Measurements from ENCODE around the gene ULK2. TPM values are rescaled to one million over a fixed set of nuclear protein-coding genes. Genes with fewer than 3 reads are reported as not detected.

ULK2 gene
- polyA plus RNA-seq, 1 donor from 2014 or later: 1.8 TPM

DNA sequence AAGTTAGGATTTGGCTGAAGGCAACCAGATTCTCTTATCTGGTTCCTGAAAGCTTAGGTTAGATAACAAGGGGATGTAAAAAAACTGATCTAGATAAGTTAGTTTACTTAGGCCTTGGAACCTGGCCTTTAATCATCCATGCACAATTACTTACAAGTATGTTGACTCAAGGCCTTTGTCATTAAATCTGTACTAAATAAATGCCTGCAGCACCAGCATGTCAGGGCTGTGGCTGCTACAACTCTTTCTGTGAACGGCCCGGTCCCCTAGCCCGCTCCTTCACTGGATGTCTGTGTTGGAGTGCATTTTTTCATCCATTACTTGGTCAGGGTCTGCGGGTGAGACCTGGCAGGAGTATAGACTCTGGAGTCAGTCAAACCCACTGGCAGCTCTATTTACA lies 71.3 kb downstream of the ULK2 start:
- Mint-ChIP-seq H3K9me3 (peaks cover 6 to 31% (median 20%) of the 10 kb centered on the region in 3 donors), H3K27me3 (no peaks in the 10 kb centered on the region), H3K27ac (no peak overlapping the region), H3K4me3 (peak overlapping the region in 1 of 4 donors; percentile 24), H3K36me3 (peaks cover 21% of the 10 kb centered on the region), H3K4me1 (no peaks in the 10 kb centered on the region)

DNA sequence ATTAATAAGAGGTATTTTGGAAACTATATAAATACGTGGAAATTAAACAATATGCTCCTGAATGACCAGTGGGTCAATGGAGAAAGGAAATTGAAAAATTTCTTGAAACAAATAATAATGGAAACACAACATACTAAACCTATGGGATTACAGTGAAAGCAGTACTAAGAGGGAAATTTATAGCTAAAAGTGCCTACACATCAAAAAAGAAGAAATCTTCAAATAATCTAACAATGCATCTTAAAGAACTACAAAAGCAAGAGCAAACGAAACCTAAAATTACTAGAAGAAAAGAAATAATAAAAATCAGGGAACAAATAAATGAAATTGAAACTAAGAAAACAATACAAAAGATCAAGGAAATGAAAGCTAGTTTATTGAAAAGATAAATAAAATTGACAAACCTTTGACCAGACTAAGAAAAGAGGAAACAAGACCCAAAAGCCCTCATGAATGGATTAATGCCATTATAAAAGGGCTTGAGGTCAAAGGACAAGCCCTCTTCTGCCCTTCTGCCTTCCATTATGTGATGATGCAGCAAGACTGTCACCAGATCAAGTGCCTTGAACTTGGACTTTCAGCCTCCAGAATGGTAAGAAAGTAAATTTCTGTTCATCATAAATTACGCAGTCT lies 75.7 kb downstream of the ULK2 start:
- Mint-ChIP-seq H3K4me3 (no peak overlapping the region), H3K9me3 (peaks cover 5 to 31% (median 20%) of the 10 kb centered on the region in 3 donors), H3K27ac (no peak overlapping the region), H3K4me1 (no peaks in the 10 kb centered on the region), H3K27me3 (no peaks in the 10 kb centered on the region), H3K36me3 (peaks cover 25% of the 10 kb centered on the region)

DNA sequence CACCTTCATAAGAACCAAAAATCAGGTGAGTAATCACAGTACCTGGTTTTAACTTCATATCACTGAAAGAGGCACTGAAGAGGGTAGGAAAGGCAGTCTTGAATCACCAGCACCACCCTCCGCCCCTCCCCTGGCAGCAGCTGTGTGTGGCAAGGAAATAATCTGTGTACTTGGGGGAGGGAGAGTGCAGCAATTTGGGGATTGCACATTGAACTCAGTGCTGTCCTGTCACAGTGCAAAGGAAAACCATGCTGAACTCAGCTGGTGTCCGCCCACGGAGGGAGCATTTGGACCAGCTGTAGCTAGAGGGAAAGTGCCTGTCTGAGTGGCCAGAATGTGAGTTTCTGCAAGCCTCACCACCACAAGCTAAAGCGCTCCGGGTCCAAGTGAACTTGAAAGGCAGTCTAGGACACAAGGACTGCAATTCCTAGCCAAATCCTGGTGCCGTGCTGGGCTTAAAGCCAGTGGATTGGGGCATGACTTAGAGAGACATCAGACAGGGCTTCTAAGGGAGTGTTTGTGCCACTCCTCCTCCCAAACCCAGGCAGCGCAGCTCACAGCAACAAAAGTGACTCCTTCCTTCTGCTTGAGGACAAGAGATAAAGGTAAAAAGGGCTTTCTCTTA lies 79.9 kb downstream of the ULK2 start:
- no peaks in the 10 kb centered on the region for H3K4me1 Mint-ChIP-seq
- H3K27me3 Mint-ChIP-seq: no peaks in the 10 kb centered on the region
- peaks cover 0 to 3% (median 0%) of the 10 kb centered on the region in 3 donors for H3K9me3 Mint-ChIP-seq
- no peak overlapping the region for H3K27ac Mint-ChIP-seq
- peaks cover 10% of the 10 kb centered on the region for H3K36me3 Mint-ChIP-seq
- H3K4me3 Mint-ChIP-seq: no peak overlapping the region

DNA sequence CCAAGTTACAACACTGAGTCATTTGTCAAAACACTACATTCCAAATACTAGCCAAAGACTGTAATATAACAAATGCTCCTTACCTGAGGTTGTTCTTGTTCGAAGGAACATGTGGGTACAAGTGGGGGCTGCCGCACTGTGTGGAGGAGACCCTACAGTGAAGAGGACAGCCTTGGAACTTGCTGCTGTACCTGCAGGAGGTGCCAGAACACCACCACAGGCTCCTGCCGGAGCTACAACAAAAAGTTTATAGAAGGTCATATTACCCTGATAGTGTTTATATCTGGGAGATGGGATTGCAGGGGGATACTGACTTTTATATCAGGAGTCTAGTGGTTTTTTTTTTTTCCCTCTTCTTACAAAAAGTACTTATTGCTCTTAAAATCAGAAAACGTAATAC lies 81.9 kb downstream of the ULK2 start:
- Mint-ChIP-seq H3K9me3 (no peaks in the 10 kb centered on the region), H3K4me1 (no peaks in the 10 kb centered on the region), H3K4me3 (no peak overlapping the region), H3K27ac (no peak overlapping the region), H3K36me3 (peaks cover 9% of the 10 kb centered on the region), H3K27me3 (no peaks in the 10 kb centered on the region)

DNA sequence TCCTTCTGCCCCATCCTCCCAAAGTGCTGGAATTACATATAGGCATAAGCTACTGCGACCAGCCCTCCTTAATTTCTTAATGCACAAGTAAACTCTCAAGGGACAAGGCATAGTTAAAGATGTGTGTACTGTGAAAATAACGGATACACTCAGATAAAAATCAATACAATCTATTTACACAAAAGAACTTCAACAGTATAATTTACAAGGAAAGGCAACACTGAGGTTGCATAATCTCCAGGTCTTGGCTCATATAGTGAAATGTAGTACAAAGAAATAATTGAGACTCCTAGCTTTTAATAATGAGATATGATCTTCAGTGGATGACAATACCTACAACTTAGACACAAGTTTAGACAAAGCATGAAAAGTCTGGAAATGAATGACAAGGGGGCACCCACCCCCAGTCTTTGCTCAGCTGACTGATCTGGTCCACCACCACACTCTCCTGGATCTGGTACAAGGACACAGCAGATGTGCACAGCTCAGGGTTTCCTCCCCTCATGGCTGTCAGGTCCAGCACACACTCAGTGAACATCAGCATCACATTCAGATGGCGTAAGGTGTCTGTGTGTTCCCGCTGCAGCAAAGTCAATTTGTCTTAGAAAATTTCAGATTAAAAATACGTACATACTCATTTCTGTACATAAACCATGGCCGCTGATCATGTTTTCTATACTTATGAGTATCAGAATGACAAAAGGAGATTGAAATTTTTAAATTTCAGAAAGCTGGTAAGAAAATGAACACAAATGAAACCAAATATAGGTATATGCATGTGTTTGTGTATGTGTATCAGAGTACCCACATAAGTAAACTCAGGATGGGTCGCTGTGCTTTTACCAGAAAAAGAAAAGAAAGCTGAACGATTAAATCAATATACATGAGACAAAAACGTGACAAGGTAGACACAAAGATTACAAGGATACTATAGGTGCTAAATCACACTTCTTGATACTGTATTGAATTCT lies 86.0 kb downstream of the ULK2 start:
- no peaks in the 10 kb centered on the region for H3K4me1 Mint-ChIP-seq
- H3K27me3 Mint-ChIP-seq: no peaks in the 10 kb centered on the region
- H3K27ac Mint-ChIP-seq: no peak overlapping the region
- H3K36me3 Mint-ChIP-seq: peaks cover 6% of the 10 kb centered on the region
- no peaks in the 10 kb centered on the region for H3K9me3 Mint-ChIP-seq
- no peak overlapping the region for H3K4me3 Mint-ChIP-seq

DNA sequence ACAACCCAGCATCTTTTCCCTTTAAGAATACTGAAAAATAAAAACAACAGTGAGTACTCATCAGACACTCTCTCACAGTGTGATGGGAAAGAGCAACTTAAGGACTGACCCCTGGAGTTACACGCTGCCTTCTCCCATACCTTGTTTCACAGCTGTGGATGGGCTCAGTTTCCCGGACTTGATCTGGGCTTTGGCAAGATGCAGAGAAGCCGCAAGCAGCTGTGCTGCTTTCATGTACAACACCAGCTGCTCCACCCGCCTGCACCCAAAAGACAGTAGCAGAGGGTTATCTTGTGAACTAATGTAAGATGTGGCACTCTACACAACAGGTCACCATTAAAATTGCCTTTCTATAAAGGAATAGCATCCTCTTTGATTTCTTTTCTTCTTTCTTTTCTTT lies 86.9 kb downstream of the ULK2 start:
- Mint-ChIP-seq H3K9me3 (no peaks in the 10 kb centered on the region), H3K36me3 (peaks cover 6% of the 10 kb centered on the region), H3K4me3 (no peak overlapping the region), H3K27ac (no peak overlapping the region), H3K4me1 (no peaks in the 10 kb centered on the region), H3K27me3 (no peaks in the 10 kb centered on the region)

DNA sequence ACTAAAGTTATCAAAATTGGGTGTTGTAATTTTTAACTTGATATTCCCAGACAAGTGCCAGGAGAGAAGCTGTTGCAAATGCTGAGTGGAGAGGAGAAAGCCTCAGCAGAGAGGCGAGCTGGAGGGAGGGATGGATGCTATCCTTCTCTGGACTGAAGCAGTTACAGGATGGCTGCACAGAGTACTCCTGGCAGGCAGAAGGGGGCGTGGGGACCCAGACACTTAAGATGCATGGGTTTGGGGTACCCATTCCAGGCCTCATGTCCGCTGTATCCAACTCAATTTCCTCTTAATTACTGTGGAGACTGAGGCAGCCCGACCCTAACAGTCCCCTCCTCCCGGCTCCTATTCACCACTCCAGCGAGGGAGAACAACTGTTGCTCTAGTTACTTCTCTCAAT lies 94.2 kb downstream of the ULK2 start:
- H3K27ac Mint-ChIP-seq: peak overlapping the region in 1 of 3 donors; percentile 94
- H3K9me3 Mint-ChIP-seq: no peaks in the 10 kb centered on the region
- no peaks in the 10 kb centered on the region for H3K27me3 Mint-ChIP-seq
- peaks cover under 1% of the 10 kb centered on the region for H3K36me3 Mint-ChIP-seq
- no peak overlapping the region for H3K4me3 Mint-ChIP-seq
- H3K4me1 Mint-ChIP-seq: peaks cover 0 to 1% (median 0%) of the 10 kb centered on the region in 3 donors

DNA sequence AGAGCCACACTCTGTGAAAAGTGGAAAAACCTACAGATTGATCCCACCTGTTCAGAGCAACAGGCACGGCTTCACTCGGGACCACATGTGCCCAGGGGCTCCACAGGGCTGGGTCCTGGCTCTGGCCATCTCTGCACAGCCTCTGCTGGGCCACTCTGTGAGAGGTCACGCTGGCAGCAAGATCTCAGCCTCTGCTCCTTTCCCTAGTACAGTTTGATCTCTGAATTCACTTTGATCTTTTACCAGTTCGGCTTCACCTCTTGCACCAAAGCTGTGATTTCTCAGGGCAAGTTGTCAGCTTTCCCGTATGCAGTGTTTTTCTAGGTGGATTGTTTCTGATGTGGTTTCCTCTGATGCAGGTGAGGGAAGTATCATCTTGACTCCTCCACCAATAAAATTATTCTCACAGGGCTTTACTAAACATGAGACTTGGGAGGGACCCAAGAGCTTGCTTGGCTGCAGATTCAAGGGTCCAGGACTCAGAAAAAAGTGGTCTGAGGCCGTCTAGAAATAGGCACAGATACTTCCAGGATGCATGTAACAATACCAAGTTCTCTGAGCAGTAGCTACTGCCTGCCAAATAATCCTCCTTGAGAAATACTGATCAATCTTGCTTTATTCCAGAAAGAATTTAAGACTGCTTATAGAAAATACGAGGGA lies 95.6 kb downstream of the ULK2 start:
- peaks cover 0 to 1% (median 0%) of the 10 kb centered on the region in 3 donors for H3K4me1 Mint-ChIP-seq
- H3K9me3 Mint-ChIP-seq: no peaks in the 10 kb centered on the region
- peak overlapping the region in 1 of 3 donors; percentile 47 for H3K27ac Mint-ChIP-seq

DNA sequence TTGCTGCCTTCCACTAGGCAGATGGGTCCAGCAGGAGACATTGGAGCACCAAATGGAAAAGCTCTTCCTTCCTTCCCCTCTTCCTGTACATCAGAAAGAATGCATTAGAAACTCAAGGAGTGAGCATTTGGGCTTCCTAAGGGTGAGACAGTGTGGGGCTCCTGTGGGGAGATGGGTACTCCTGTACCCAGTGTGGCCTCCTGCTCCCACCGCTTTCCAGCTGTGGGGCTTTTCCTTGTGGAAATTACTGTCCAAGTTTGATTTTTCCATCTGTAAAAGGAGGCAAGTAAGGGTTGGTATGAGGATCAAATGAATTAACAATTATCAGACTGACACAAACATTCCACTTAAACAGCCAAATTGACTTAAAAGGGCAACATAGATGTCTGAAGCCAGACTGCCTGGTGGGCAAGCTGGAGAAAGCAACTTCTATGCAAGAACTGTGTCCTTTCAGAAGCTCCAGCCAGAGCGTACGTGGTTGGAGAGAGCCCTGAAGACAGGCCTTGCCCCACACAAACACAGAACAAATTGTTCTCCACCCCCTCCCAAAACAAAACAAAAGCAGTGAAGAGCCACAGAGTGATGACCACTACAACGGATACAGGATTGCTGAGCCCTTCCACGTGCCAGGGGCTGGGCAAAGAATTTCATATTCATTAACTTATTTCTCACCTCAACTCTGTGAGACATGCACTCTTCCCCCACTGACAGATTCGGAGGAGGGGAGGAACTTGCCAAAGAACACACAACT lies 96.6 kb downstream of the ULK2 start:
- H3K4me1 Mint-ChIP-seq: peaks cover 0 to 1% (median 0%) of the 10 kb centered on the region in 3 donors
- no peak overlapping the region for H3K27ac Mint-ChIP-seq
- H3K36me3 Mint-ChIP-seq: no peaks in the 10 kb centered on the region
- no peak overlapping the region for H3K4me3 Mint-ChIP-seq
- no peaks in the 10 kb centered on the region for H3K27me3 Mint-ChIP-seq
- H3K9me3 Mint-ChIP-seq: no peaks in the 10 kb centered on the region

More for the DNA sequence above, 95.6 kb downstream of the ULK2 start:
- Mint-ChIP-seq H3K4me3 (no peak overlapping the region), H3K36me3 (no peaks in the 10 kb centered on the region), H3K27me3 (no peaks in the 10 kb centered on the region)

DNA sequence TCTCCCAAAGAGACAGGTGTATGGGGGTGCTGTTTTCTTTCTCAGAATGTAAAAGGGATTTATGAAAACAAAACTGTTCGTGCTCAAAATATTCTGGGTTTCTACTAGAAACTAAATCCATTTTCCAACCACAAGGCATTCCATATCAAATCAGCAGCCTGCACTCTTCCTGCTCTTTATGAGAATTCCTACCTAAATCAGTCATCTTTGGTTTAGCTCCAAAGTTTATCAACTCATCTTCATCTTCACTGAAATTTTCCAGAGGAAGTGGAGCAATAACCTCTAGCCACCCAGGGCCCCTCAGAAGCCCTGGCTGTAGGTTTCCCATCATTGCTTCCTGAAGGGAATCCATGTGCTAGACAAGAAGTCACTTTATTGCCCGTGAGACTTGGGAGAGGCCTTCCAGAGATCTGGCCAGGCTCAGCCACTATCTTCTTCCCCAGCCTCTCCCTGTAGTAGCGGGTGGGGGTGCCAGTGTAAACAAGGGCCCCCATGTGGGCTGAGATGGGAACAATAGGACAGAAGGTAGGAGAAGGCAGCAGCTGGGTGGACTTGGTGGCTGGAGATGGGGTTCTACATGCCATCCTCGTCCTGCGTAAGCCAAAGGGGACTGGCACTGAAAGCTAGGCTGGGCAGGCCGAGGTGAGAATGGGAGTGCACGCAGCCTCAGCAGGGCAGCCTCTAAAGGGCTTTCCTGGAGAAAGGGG lies 97.6 kb downstream of the ULK2 start:
- no peak overlapping the region for H3K27ac Mint-ChIP-seq
- no peaks in the 10 kb centered on the region for H3K27me3 Mint-ChIP-seq
- no peaks in the 10 kb centered on the region for H3K36me3 Mint-ChIP-seq
- H3K4me1 Mint-ChIP-seq: peaks cover 0 to 1% (median 0%) of the 10 kb centered on the region in 3 donors
- H3K9me3 Mint-ChIP-seq: no peaks in the 10 kb centered on the region
- no peak overlapping the region for H3K4me3 Mint-ChIP-seq

DNA sequence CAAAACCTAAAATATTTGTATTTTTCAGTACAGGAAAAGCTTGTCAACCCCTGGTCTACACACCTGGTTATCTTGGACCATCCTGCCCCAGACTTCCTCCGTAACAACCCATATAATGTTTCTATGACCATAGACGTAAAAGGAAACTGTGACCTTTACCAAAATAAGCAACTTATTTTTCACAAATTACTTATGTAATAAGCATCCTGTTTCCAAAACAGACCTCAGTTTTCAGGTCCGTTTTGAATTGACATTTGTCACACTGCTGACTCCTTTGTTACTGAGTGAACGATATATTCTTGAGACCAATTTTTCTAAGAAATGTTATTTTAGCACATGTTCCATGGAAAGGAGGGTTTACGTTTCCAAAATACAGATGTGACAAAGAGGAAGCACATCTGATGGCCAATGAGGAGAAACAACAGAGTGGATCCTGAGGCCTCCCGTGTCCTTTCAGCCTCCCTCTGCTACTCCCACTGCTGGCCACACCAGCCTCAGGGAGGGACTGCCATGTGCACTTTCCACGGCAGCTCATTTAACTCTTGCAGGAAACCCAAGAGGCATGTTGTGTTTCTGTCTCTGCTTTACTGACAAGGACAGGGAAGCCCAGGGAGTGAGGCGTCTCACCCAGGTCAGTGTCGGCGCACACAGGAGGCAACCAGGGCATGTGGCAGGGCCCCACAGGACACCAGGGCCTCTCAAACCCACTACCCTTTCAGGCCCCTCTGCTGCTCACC lies 99.5 kb downstream of the ULK2 start:
- peak overlapping the region in 1 of 4 donors; percentile 5 for H3K4me3 Mint-ChIP-seq
- no peaks in the 10 kb centered on the region for H3K36me3 Mint-ChIP-seq
- no peaks in the 10 kb centered on the region for H3K9me3 Mint-ChIP-seq

DNA sequence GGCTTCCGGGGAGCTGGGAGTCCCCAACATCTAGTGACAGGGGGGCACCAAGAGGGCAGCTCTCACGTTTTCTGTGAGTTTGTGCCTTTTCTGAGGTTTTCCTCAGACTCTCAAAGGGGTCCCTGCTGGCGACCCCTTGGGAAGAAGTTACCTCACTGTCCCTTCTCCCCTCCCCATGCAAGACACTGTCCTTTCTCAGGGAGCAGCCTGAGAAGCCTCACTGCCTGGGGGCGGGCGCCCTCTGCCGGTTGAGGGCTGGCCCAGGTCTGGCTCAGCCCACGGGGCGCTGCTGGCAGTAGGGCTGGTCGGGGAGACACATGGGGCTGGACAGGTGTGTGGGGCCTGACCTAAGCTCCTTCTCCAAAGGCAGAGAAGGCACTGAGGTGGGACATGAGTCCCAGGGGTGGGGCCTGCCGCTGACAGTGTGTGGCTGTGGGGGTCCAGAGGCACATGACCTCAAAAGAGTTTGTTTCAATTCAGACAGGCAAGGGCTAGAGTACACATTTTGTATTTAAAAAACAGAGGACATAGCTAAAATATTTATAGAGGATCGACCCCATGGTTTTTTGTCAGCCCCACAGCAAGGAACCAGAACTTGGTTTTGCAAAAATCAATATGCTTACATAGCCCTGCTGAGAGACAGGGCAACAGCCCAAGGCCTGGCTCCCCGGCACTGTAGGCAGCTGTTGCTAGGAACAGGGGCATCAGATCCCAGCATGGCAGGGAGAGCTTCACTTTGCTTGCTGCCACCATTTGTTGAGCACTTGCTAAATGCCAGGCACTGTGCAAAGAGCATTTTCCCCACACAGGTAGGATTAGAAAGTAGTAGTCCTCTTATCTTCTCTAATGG lies 101.1 kb downstream of the ULK2 start:
- Mint-ChIP-seq H3K27ac (no peak overlapping the region), H3K4me1 (peaks cover 0 to 1% (median 0%) of the 10 kb centered on the region in 3 donors), H3K4me3 (peak overlapping the region in 1 of 4 donors; percentile 63), H3K9me3 (no peaks in the 10 kb centered on the region), H3K36me3 (no peaks in the 10 kb centered on the region), H3K27me3 (peaks cover 2% of the 10 kb centered on the region)

More for the DNA sequence above, 99.5 kb downstream of the ULK2 start:
- no peaks in the 10 kb centered on the region for H3K27me3 Mint-ChIP-seq
- no peak overlapping the region for H3K27ac Mint-ChIP-seq
- peaks cover 0 to 1% (median 0%) of the 10 kb centered on the region in 3 donors for H3K4me1 Mint-ChIP-seq
